GM18507 (cell line): ENCODE results near the gene HSPA12A.

Experiments used
- DNase-seq: peaks from one replicate; pipeline ENCODE4 v3.0.0; 2011; ENCODE audit warnings: low read depth; ENCODE audit not compliant: insufficient read length; ENCODE audit errors: extremely low spot score
- FAIRE-seq: peaks from 2 replicates; lab custom pipeline; 2011; peaks lifted over from hg19 to GRCh38; lab: Jason Lieb, UNC

The HSPA12A gene

GRCh38 chr10:116744885-116745284, 2.5 kb upstream of the HSPA12A start:
- FAIRE-seq: no peak
- DNase-seq: no peak

GRCh38 chr10:116744163-116744753, 1.9 kb upstream of the HSPA12A start:
- no peak for DNase-seq
- FAIRE-seq: no peak

- FAIRE-seq (no peak), DNase-seq (no peak)
Observed at GRCh38 chr10:116743266-116744064, 1.1 kb upstream of the HSPA12A start.

- FAIRE-seq: no peak
- DNase-seq: no peak
Observed at GRCh38 chr10:116741391-116742351, 695 bp downstream of the HSPA12A start.

GRCh38 chr10:116740971-116741370, 1.4 kb downstream of the HSPA12A start:
- FAIRE-seq (no peak), DNase-seq (no peak)

DNA sequence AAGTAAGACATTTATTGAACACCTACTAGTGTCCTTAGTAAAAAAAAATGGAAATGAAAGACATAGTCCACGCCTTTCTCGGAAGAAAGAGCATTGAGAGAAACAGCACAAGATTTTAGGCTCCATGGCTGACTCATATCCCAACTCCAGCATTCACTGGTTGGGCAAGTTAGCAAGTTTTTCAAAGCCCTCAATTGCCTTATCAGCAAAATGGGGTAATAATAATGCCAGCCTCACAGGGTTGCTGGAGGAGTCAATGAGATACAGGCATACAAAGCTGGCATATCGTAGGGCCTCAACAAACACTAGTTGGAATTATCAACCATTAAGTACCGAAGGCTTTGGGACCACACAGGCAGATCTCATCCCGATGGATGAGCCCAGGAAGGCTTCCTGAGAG, 4.0 kb downstream of the HSPA12A start:
- FAIRE-seq (no peak), DNase-seq (no peak)

GRCh38 chr10:116737627-116738327, 4.6 kb downstream of the HSPA12A start:
- DNase-seq (no peak), FAIRE-seq (no peak)

DNA sequence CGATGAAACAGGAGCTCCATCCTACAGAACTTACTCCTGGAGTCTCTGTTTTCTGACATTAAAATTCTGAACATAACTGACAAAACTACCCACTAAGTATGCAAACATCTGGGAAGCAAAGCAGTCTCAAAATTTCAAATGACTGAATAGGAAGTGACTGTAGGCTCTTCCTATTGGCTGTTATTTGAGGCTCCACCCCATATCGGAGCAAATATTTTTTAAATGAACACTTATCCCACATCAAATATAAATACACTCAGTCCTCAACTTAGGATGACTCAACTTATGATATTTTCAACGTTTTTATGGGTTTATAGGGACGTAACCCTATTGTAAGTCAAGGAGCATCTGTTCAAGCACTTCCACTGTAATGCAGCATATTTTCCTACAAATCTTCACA, 8.8 kb downstream of the HSPA12A start:
- DNase-seq (no peak), FAIRE-seq (no peak)

DNA sequence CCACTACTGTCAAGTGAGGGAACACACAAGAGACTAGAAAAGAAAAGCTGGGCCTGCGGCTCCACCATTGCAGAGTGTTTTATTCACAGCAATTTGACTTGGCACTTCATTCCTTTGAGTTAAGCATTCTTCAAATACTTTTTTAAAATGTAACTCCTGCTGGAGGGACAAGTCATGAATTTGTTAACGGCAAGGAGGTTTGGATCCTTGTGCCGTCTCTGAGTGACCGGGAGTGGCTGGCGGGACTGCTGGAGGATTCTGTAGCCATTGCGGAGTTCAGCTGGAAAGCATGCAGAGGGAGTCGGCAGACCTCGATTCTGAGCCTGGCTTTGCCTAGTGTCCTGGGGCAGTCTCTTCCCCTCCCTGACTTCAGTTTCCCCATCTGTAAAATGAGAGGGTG, 9.8 kb downstream of the HSPA12A start:
- DNase-seq (no peak), FAIRE-seq (no peak)

GRCh38 chr10:116730464-116731260, 11.7 kb downstream of the HSPA12A start:
- FAIRE-seq (no peak), DNase-seq (no peak)

GRCh38 chr10:116729243-116729642, 13.1 kb downstream of the HSPA12A start:
- no peak for FAIRE-seq
- no peak for DNase-seq

GRCh38 chr10:116728526-116729096, 13.8 kb downstream of the HSPA12A start:
- no peak for FAIRE-seq
- no peak for DNase-seq

GRCh38 chr10:116723428-116724281, 18.7 kb downstream of the HSPA12A start:
- FAIRE-seq (no peak), DNase-seq (no peak)

GRCh38 chr10:116722736-116723427, 19.5 kb downstream of the HSPA12A start:
- DNase-seq (no peak), FAIRE-seq (no peak)

DNA sequence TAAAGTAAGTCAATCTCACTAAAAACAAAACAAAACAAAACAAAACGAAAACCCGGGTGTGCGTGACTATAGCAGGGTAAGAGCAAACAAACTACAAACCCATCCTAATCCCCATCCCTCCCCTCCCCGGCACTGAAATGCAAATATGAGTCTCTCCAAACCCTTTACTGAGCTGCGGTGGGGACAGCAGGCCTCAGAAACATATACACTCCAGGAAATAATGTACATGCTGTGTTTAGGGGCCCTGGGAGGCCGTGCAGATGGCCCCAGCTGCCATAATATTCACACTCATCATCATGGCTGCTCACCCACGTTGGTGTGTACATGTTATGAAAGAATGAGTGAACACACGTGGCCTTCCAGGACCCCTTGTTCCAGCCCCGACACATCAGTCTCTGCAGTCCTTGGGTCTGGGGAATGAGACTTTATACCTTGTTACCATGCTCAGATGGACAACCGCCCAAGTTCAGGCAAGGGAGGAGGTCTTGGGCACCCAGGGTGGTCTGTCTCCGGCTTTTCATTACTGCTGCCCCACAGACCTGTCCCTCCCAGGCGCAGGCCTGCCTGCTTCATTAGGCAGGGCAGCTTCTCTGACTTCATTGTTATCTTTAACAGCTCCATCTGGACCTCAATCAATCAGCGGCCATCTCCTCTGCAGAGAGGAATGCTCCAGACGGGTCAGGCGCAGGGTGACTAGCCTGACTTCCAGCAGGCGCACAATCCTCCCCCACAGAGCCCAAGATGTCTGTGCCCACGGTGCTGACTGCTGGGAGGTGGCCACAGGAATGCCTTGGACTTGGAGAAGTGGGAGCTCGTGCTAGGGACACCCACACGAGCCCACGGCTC, 20.6 kb downstream of the HSPA12A start:
- no peak for DNase-seq
- FAIRE-seq: no peak
